K562 (cell line): ENCODE results near the gene SMOC2.
"Not testable (repeated sequence)": the region's sequence is repeated elsewhere in the genome, so short reads cannot be mapped to it uniquely, and the experiment has no call there.

Source experiments
- CREB1 ChIP-seq, 2 experiments: sonication (generic) in 1 of 2; formaldehyde crosslinking in 1 of 2; IDR thresholded peaks; 2 replicates each; pipeline versions ENCODE4 v1.6.1 to v1.8.0; 2012 to 2022; ENCODE audit warnings: inconsistent platforms in 1 of 2, mild to moderate bottlenecking in 1 of 2, missing genetic modification reagents in 1 of 2, moderate library complexity in 1 of 2
- EZH2 ChIP-seq: IDR thresholded peaks from 2 replicates; pipeline ENCODE4 v1.6.1; 2012; ENCODE audit warnings: low read depth, mild to moderate bottlenecking, inconsistent platforms, low read length, borderline replicate concordance
- FOS ChIP-seq: IDR thresholded peaks from 3 replicates; pipeline ENCODE4 v1.6.1; 2011; ENCODE audit not compliant: insufficient read length; ENCODE audit errors: extremely low read depth
- MAZ ChIP-seq, 2 experiments: fragments of 450-650 bp in 1 of 2; sonication (generic) in 1 of 2; formaldehyde crosslinking; IDR thresholded peaks in 1 of 2; conservative IDR thresholded peaks in 1 of 2; 2 replicates each; pipeline versions ENCODE4 v1.4.0 to v1.5.0; 2020; ENCODE audit warnings: mild to moderate bottlenecking in 1 of 2, missing genetic modification reagents in 1 of 2
- PBX2 ChIP-seq, 2 experiments: IDR thresholded peaks in 1 of 2; conservative IDR thresholded peaks in 1 of 2; 2 replicates each; pipeline ENCODE4 v1.6.1; 2016; ENCODE audit warnings: low read depth in 2 of 2, mild to moderate bottlenecking in 1 of 2, missing compliant biosample characterization in 1 of 2, missing genetic modification characterization in 1 of 2, moderate library complexity in 1 of 2
- TBL1XR1 ChIP-seq, 2 experiments: IDR thresholded peaks; 2 replicates each; pipeline ENCODE4 v1.6.1; 2012; ENCODE audit warnings: improper control_type of control experiment in 2 of 2, low read length in 2 of 2, mild to moderate bottlenecking in 1 of 2
- ZNF274 ChIP-seq: IDR thresholded peaks from 2 replicates; pipeline ENCODE4 v1.6.1; 2011; ENCODE audit warnings: low read depth, mild to moderate bottlenecking, low read length, moderate library complexity, borderline replicate concordance

DNA sequence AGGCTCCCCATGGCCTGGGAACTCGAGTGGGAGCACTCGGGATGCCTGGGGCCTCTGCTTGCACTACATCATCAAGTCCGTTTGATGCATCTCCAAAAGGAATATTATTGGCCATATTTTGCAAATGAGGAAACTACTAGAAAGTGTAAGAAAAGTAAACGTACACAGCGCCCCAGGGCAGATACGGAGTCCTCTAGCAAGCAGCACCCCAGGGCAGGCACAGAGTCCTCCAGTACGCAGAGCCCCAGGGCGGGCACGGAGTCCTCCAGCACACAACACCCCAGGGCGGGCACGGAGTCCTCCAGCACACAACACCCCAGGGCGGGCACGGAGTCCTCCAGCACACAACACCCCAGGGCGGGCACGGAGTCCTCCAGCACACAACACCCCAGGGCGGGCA lies 264.3 kb downstream of the SMOC2 start:
- not testable (repeated sequence) for TF ChIP-seq EZH2; PBX2 (CRISPR knock-in tag; IDR thresholded peaks at IDR 0.05; ENCODE audit: low read depth); PBX2 (tag; conservative IDR thresholded peaks at IDR 0.05; ENCODE audit: low read depth); CREB1 (IDR thresholded peaks at IDR 0.05); CREB1 (CRISPR knock-in tag; IDR thresholded peaks at IDR 0.05); ZNF274; TBL1XR1 (IDR thresholded peaks at IDR 0.05; ENCODE audit: low read length in 2 of 2); MAZ (CRISPR knock-in tag; conservative IDR thresholded peaks at IDR 0.05 in 1 of 2, IDR thresholded peaks at IDR 0.05 in 1 of 2); FOS
